Measurements from ENCODE around the gene UBA6. TPM values are rescaled to one million over a fixed set of nuclear protein-coding genes. Genes with fewer than 3 reads are reported as not detected.
"Not testable (repeated sequence)": the region's sequence is repeated elsewhere in the genome, so short reads cannot be mapped to it uniquely, and the experiment has no call there.

The UBA6 gene
- total RNA-seq, 1 experiment from 2014 or later: 81.5 TPM

DNA sequence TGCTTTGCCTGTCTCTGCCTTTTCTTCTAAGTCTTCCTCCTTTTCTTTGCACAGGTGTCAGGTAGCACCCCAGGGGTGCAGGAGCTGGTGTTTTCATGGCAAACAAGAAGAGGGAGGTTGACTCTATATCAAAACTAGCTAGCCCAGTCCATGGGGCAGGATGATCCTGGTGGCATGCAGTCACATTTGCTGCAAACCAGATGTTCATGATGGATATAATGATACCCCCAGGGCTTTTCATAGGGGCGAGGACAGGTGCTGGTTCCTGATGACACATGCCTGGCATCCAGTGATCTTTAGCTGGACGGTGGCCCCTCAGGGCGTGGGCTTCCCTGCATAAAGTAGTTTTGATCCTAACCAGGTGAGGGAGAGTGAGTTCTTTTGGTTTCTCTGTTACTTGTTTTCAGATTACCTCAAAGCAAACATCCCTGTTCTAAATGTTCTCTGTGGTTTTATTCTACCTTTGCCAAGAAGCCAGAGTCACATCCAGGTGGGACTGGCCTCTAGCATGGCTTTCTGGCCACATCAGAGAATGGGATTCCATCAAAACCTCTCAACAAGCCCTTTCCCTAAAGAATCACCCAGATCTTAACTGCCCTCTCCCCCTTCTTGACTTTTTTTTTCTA is 11.2 kb upstream of the UBA6 start:
- Mint-ChIP-seq H3K4me3 (no peak overlapping the region), H3K27ac (peak overlapping the region; percentile 84), H3K36me3 (peaks cover 22% of the 10 kb centered on the region), H3K9me3 (peaks cover 3% of the 10 kb centered on the region; the same call in 1 of the 2 replicates), H3K27me3 (ENCODE audit: low read depth) (no peaks in the 10 kb centered on the region), H3K4me1 (peaks cover 43% of the 10 kb centered on the region)
- TF ChIP-seq, protein P1, sequence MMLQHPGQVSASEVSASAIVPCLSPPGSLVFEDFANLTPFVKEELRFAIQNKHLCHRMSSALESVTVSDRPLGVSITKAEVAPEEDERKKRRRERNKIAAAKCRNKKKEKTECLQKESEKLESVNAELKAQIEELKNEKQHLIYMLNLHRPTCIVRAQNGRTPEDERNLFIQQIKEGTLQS (CRISPR knock-in tag; conservative IDR thresholded peaks at IDR 0.05): no peak
- TF ChIP-seq EMX1 (CRISPR knock-in tag; IDR thresholded peaks at IDR 0.05) (no peak), TP53 (CRISPR knock-in tag; IDR thresholded peaks at IDR 0.05) (no peak), SOX15 (CRISPR knock-in tag; IDR thresholded peaks at IDR 0.05) (no peak), ZNF263 (CRISPR knock-in tag; IDR thresholded peaks at IDR 0.05; ENCODE audit: low read depth) (no peak), ATF1 (CRISPR knock-in tag; IDR thresholded peaks at IDR 0.05) (no peak), JAZF1 (CRISPR knock-in tag; IDR thresholded peaks at IDR 0.05) (no peak), NFYB (CRISPR knock-in tag; conservative IDR thresholded peaks at IDR 0.05; ENCODE audit: low read depth) (no peak), ZNF232 (CRISPR knock-in tag; IDR thresholded peaks at IDR 0.05) (no peak), ZNF121 (CRISPR knock-in tag; IDR thresholded peaks at IDR 0.05) (no peak)
- TF ChIP-seq, protein P2, sequence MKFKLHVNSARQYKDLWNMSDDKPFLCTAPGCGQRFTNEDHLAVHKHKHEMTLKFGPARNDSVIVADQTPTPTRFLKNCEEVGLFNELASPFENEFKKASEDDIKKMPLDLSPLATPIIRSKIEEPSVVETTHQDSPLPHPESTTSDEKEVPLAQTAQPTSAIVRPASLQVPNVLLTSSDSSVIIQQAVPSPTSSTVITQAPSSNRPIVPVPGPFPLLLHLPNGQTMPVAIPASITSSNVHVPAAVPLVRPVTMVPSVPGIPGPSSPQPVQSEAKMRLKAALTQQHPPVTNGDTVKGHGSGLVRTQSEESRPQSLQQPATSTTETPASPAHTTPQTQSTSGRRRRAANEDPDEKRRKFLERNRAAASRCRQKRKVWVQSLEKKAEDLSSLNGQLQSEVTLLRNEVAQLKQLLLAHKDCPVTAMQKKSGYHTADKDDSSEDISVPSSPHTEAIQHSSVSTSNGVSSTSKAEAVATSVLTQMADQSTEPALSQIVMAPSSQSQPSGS (CRISPR knock-in tag; IDR thresholded peaks at IDR 0.05; ENCODE audit: borderline replicate concordance, low read depth): no peak
- TF ChIP-seq, protein P3, sequence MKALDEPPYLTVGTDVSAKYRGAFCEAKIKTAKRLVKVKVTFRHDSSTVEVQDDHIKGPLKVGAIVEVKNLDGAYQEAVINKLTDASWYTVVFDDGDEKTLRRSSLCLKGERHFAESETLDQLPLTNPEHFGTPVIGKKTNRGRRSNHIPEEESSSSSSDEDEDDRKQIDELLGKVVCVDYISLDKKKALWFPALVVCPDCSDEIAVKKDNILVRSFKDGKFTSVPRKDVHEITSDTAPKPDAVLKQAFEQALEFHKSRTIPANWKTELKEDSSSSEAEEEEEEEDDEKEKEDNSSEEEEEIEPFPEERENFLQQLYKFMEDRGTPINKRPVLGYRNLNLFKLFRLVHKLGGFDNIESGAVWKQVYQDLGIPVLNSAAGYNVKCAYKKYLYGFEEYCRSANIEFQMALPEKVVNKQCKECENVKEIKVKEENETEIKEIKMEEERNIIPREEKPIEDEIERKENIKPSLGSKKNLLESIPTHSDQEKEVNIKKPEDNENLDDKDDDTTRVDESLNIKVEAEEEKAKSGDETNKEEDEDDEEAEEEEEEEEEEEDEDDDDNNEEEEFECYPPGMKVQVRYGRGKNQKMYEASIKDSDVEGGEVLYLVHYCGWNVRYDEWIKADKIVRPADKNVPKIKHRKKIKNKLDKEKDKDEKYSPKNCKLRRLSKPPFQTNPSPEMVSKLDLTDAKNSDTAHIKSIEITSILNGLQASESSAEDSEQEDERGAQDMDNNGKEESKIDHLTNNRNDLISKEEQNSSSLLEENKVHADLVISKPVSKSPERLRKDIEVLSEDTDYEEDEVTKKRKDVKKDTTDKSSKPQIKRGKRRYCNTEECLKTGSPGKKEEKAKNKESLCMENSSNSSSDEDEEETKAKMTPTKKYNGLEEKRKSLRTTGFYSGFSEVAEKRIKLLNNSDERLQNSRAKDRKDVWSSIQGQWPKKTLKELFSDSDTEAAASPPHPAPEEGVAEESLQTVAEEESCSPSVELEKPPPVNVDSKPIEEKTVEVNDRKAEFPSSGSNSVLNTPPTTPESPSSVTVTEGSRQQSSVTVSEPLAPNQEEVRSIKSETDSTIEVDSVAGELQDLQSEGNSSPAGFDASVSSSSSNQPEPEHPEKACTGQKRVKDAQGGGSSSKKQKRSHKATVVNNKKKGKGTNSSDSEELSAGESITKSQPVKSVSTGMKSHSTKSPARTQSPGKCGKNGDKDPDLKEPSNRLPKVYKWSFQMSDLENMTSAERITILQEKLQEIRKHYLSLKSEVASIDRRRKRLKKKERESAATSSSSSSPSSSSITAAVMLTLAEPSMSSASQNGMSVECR (CRISPR knock-in tag; IDR thresholded peaks at IDR 0.05; ENCODE audit: borderline replicate concordance): no peak
- TF ChIP-seq, protein P4, sequence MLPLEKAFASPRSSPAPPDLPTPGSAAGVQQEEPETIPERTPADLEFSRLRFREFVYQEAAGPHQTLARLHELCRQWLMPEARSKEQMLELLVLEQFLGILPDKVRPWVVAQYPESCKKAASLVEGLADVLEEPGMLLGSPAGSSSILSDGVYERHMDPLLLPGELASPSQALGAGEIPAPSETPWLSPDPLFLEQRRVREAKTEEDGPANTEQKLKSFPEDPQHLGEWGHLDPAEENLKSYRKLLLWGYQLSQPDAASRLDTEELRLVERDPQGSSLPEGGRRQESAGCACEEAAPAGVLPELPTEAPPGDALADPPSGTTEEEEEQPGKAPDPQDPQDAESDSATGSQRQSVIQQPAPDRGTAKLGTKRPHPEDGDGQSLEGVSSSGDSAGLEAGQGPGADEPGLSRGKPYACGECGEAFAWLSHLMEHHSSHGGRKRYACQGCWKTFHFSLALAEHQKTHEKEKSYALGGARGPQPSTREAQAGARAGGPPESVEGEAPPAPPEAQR (CRISPR knock-in tag; IDR thresholded peaks at IDR 0.05): no peak
- TF ChIP-seq, protein P5, sequence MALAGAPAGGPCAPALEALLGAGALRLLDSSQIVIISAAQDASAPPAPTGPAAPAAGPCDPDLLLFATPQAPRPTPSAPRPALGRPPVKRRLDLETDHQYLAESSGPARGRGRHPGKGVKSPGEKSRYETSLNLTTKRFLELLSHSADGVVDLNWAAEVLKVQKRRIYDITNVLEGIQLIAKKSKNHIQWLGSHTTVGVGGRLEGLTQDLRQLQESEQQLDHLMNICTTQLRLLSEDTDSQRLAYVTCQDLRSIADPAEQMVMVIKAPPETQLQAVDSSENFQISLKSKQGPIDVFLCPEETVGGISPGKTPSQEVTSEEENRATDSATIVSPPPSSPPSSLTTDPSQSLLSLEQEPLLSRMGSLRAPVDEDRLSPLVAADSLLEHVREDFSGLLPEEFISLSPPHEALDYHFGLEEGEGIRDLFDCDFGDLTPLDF (CRISPR knock-in tag; IDR thresholded peaks at IDR 0.05): no peak
- DNase-seq (ENCODE audit: low spot score) (no peak), ATAC-seq (peak; percentile 9; the same call in 1 of the 2 replicates)
- ChIA-PET CTCF (interaction anchor here (0.7 to 5.0 kb wide), 4 partner anchors 11 to 206 kb away, joined by 3 to 27 read pairs (median 15); partner anchors contain the start of gene UBA6), POLR2A (interaction anchor here (0.5 to 1.4 kb wide), 2 partner anchors 11 to 45 kb away, joined by 3 to 4 read pairs; partner anchors contain the start of gene UBA6)

DNA sequence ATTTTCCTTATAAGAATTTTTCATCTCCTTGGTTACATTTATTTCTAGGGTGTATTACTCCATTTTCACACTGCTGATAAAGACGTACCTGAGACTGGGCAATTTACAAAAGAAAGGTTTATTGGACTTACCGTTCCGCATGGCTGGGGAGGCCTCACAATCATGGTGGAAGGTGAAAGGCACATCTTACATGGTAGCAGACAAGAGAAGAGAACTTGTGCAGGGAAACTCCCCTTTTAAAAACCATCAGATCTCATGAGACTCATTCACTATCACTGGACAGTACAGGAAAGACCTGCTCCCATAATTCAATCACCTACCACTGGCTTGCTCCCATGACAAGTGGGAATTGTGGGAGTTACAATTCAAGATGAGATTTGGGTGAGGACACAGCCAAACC is 5.7 kb upstream of the UBA6 start:
- peaks cover 20% of the 10 kb centered on the region for H3K9me3 Mint-ChIP-seq
- not testable (repeated sequence) for H3K27ac Mint-ChIP-seq; H3K27me3 Mint-ChIP-seq (ENCODE audit: low read depth)

More for the DNA sequence above, 5.7 kb upstream of the UBA6 start:
- ATAC-seq; DNase-seq (ENCODE audit: low spot score); CTCF ChIA-PET; POLR2A ChIA-PET; H3K4me3 Mint-ChIP-seq: not testable (repeated sequence)
- Mint-ChIP-seq H3K4me1 (peaks cover 26% of the 10 kb centered on the region), H3K36me3 (peaks cover 22% of the 10 kb centered on the region)
